Gastrocnemius medialis (tissue), 4 donors: ENCODE data around the gene DCUN1D5. TPM values are rescaled to one million over a fixed set of nuclear protein-coding genes. Genes with fewer than 3 reads are reported as not detected.

Experiments
- ATAC-seq, 2 donors: fragments of 150-250 bp; one replicate each; pipeline ENCODE4 v1.9.1; 2016
- DNase-seq, 2 donors: peaks; one replicate each; pipeline ENCODE4 v3.0.0-alpha.2; 2019
- H3K27ac ChIP-seq, 4 donors: fragments of 200-600 bp; sonication (generic); 1 replicate in 1 of 4; 2 replicates in 3 of 4; pipeline ENCODE4 v1.5.1; 2016 to 2018; ENCODE audit warnings: mild to moderate bottlenecking in 2 of 4, moderate library complexity in 1 of 4
- H3K27me3 ChIP-seq, 3 donors: fragments of 200-600 bp; sonication (generic) in 2 of 3; 1 replicate in 1 of 3; 2 replicates in 2 of 3; pipeline versions ENCODE4 v1.5.1 to v1.6.0; 2016 to 2019; ENCODE audit warnings: mild to moderate bottlenecking in 1 of 3, moderate library complexity in 1 of 3
- H3K36me3 ChIP-seq, 2 donors: fragments of 200-600 bp; sonication (generic) in 1 of 2; one replicate each; pipeline ENCODE4 v1.5.1; 2017 to 2018
- H3K4me1 ChIP-seq, 2 donors: fragments of 200-600 bp; sonication (generic) in 1 of 2; one replicate each; pipeline ENCODE4 v1.5.1; 2016 to 2017; ENCODE audit warnings: mild to moderate bottlenecking in 2 of 2
- H3K4me3 ChIP-seq, 4 donors: fragments of 200-600 bp; sonication (generic) in 3 of 4; 1 replicate in 1 of 4; 2 replicates in 3 of 4; pipeline ENCODE4 v1.5.1; 2016 to 2019; ENCODE audit warnings: mild to moderate bottlenecking in 2 of 4
- H3K9me3 ChIP-seq, 3 donors: fragments of 200-600 bp; sonication (generic) in 2 of 3; 1 replicate in 1 of 3; 2 replicates in 2 of 3; pipeline ENCODE4 v1.5.1; 2016 to 2019
- CTCF ChIP-seq, 5 experiments: fragments of 450-650 bp in 3 of 5; fragments of 200-600 bp in 2 of 5; sonication (generic) in 2 of 5; IDR thresholded peaks in 4 of 5; conservative IDR thresholded peaks in 1 of 5; 1 replicate in 4 of 5; 2 replicates in 1 of 5; pipeline ENCODE4 v1.5.1; 2016 to 2019; ENCODE audit warnings: antibody characterized with exemption in 5 of 5, mild to moderate bottlenecking in 3 of 5, moderate library complexity in 3 of 5
- POLR2A ChIP-seq, 2 donors: fragments of 450-650 bp; IDR thresholded peaks; one replicate each; pipeline ENCODE4 v1.6.1; 2017; ENCODE audit warnings: antibody characterized with exemption in 2 of 2, mild to moderate bottlenecking in 2 of 2, moderate library complexity in 2 of 2
- in situ Hi-C, 4 donors: fragments of 200-750 bp; cut with MboI; loops; one replicate each; pipeline versions ENCODE4 v1.15.0 to v1.8.0; 2017; ENCODE audit warnings: low sequenced_read_pairs in 4 of 4
- intact Hi-C: fragments of 100-400 bp; cut with DNase I; formaldehyde crosslinking; loops from one replicate; pipeline ENCODE4 v1.15.1; 2023; ENCODE audit warnings: low total_unique reads
- total RNA-seq, 4 donors: library from RNA; depleted of rRNA; stranded (reverse); fragments of >200 nt; gene quantifications; one replicate each; pipeline versions ENCODE4 v1.1.0 to v1.2.3, GENCODE V29; 2016

Gene DCUN1D5
- total RNA-seq, 4 donors from 2014 or later = 31.6 to 57.5 (median 50.8) TPM

- in situ Hi-C loops = no loop called here
- DNase-seq = no peak
Measured at GRCh38 chr11:103111400-103111799, 19.4 kb upstream of the DCUN1D5 start.

GRCh38 chr11:103110391-103110790 is 18.4 kb upstream of the DCUN1D5 start:
- no peak overlapping the region for H3K27ac ChIP-seq

More at GRCh38 chr11:103111400-103111799, 19.4 kb upstream of the DCUN1D5 start:
- Histone ChIP-seq H3K36me3 (no peaks in the 10 kb centered on the region), H3K4me3 (no peak overlapping the region), H3K27me3 (no peaks in the 10 kb centered on the region), H3K9me3 (no peaks in the 10 kb centered on the region), H3K27ac (no peak overlapping the region), H3K4me1 (peaks cover 6 to 10% of the 10 kb centered on the region in 2 donors)
- intact Hi-C loops = no loop called here
- no peak for ATAC-seq
- no peak for TF ChIP-seq CTCF (IDR thresholded peaks at IDR 0.05 in 4 of 5, conservative IDR thresholded peaks at IDR 0.05 in 1 of 5)
- TF ChIP-seq POLR2A (IDR thresholded peaks at IDR 0.05) = no peak

GRCh38 chr11:103109818-103110388 is 17.9 kb upstream of the DCUN1D5 start:
- H3K27ac ChIP-seq = peak overlapping the region; percentile 34 to 62 (median 43)
- ATAC-seq = peak in 1 of 2 donors; percentile 7
- intact Hi-C loops = no loop called here

More at GRCh38 chr11:103110391-103110790, 18.4 kb upstream of the DCUN1D5 start:
- intact Hi-C loops = no loop called here
- ATAC-seq (no peak), DNase-seq (no peak)
- Histone ChIP-seq H3K4me1 (peaks cover 6 to 10% of the 10 kb centered on the region in 2 donors), H3K4me3 (peak overlapping the region; percentile 55 to 79 (median 72)), H3K36me3 (no peaks in the 10 kb centered on the region), H3K9me3 (no peaks in the 10 kb centered on the region), H3K27me3 (no peaks in the 10 kb centered on the region)
- in situ Hi-C loops = no loop called here
- TF ChIP-seq POLR2A (IDR thresholded peaks at IDR 0.05) = no peak
- no peak for TF ChIP-seq CTCF (IDR thresholded peaks at IDR 0.05 in 4 of 5, conservative IDR thresholded peaks at IDR 0.05 in 1 of 5)

GRCh38 chr11:103108933-103109817 is 17.2 kb upstream of the DCUN1D5 start, which contains the start of gene DYNC2H1:
Gene DYNC2H1 (plus strand): TSS chr11:103109426. CDS start chr11:103109575, 149 bp downstream.
- TF ChIP-seq POLR2A (IDR thresholded peaks at IDR 0.05) (no peak), CTCF (IDR thresholded peaks at IDR 0.05 in 4 of 5, conservative IDR thresholded peaks at IDR 0.05 in 1 of 5) (peak in 3 of 5 experiments; percentile 18 to 48 (median 43))
- ATAC-seq = peak; percentile 94 to 98

More at GRCh38 chr11:103109818-103110388, 17.9 kb upstream of the DCUN1D5 start:
- no peaks in the 10 kb centered on the region for H3K36me3 ChIP-seq
- no peaks in the 10 kb centered on the region for H3K9me3 ChIP-seq
- H3K4me3 ChIP-seq = peak overlapping the region; percentile 55 to 79 (median 72)
- in situ Hi-C loops = no loop called here
- H3K4me1 ChIP-seq = peaks cover 6 to 10% of the 10 kb centered on the region in 2 donors
- DNase-seq = no peak
- TF ChIP-seq CTCF (IDR thresholded peaks at IDR 0.05 in 4 of 5, conservative IDR thresholded peaks at IDR 0.05 in 1 of 5) (no peak), POLR2A (IDR thresholded peaks at IDR 0.05) (no peak)
- H3K27me3 ChIP-seq = no peaks in the 10 kb centered on the region

More at GRCh38 chr11:103108933-103109817, 17.2 kb upstream of the DCUN1D5 start, which contains the start of gene DYNC2H1:
- in situ Hi-C loops (no loop called here), intact Hi-C loops (no loop called here)
- Histone ChIP-seq H3K27me3 (no peaks in the 10 kb centered on the region), H3K9me3 (no peaks in the 10 kb centered on the region), H3K27ac (peak within 1 kb of the TSS; percentile 34 to 62 (median 43)), H3K36me3 (no peaks in the 10 kb centered on the region), H3K4me1 (peaks cover 6 to 10% of the 10 kb centered on the region in 2 donors), H3K4me3 (peak within 1 kb of the TSS; percentile 55 to 79 (median 72))
- DNase-seq = peak; percentile 50 to 70
